HEK293 (cell line): Measurements from ENCODE around the gene SMAD7.
A peak's percentile ranks its signal among the peaks of the same experiment; 100 is the strongest.

Experiments used
- CTCF ChIA-PET: fragments of 350-600 bp; formaldehyde crosslinking; extraction: SDS; loops from one replicate; lab custom pipeline; 2021; ENCODE audit warnings: antibody characterized with exemption; lab: Yijun Ruan, JAX
- POLR2A ChIA-PET: fragments of 300-600 bp; formaldehyde crosslinking; extraction: SDS; loops from one replicate; lab custom pipeline; 2020; ENCODE audit warnings: antibody characterized with exemption, inconsistent platforms; lab: Yijun Ruan, JAX
- H3K27ac ChIP-seq: fragments of 200-500 bp; sonication (Bioruptor generic); 2 replicates; pipeline ENCODE4 v1.5.1; 2014; ENCODE audit warnings: low read depth, low read length, control low read depth, inconsistent platforms; ENCODE audit errors: extremely low read depth
- H3K36me3 ChIP-seq, 2 experiments: fragments of 200-500 bp in 1 of 2; sonication (Bioruptor generic) in 1 of 2; 1 replicate in 1 of 2; 2 replicates in 1 of 2; pipeline ENCODE4 v1.5.1; 2014 to 2017; ENCODE audit warnings: inconsistent platforms in 2 of 2, low read length in 2 of 2; ENCODE audit not compliant: control insufficient read depth in 2 of 2, insufficient read depth in 1 of 2
- H3K4me1 ChIP-seq: fragments of 200-500 bp; sonication (Bioruptor generic); 2 replicates; pipeline ENCODE4 v1.5.1; 2014; ENCODE audit warnings: mild to moderate bottlenecking, low read length, inconsistent platforms; ENCODE audit not compliant: control insufficient read depth, insufficient read depth
- H3K4me3 ChIP-seq: 2 replicates; pipeline ENCODE4 v1.5.1; 2011; ENCODE audit warnings: low read depth, mild to moderate bottlenecking, control low read depth, low read length, moderate library complexity
- H3K9me3 ChIP-seq: fragments of 200-500 bp; sonication (Bioruptor generic); 2 replicates; pipeline ENCODE4 v1.5.1; 2014; ENCODE audit warnings: low read depth, low read length, inconsistent platforms; ENCODE audit not compliant: control insufficient read depth, insufficient read depth
- CTCF ChIP-seq: fragments of 450-650 bp; formaldehyde crosslinking; IDR thresholded peaks from 2 replicates; pipeline ENCODE4 v1.5.1; 2016; ENCODE audit warnings: missing biosample characterization, missing genetic modification characterization
- EGR2 ChIP-seq: fragments of 450-650 bp; formaldehyde crosslinking; IDR thresholded peaks from 2 replicates; pipeline ENCODE4 v1.5.1; 2016; ENCODE audit warnings: low read depth, missing biosample characterization, missing genetic modification characterization
- FEZF1 ChIP-seq: fragments of 450-650 bp; formaldehyde crosslinking; IDR thresholded peaks from 2 replicates; pipeline ENCODE4 v1.5.1; 2016; ENCODE audit warnings: missing biosample characterization, missing genetic modification characterization
- KLF16 ChIP-seq: fragments of 450-650 bp; formaldehyde crosslinking; IDR thresholded peaks from 2 replicates; pipeline ENCODE4 v1.5.1; 2017; ENCODE audit warnings: missing biosample characterization, missing genetic modification characterization
- KLF17 ChIP-seq: fragments of 450-650 bp; formaldehyde crosslinking; IDR thresholded peaks from 2 replicates; pipeline ENCODE4 v1.5.1; 2016; ENCODE audit warnings: missing biosample characterization, missing genetic modification characterization
- KLF9 ChIP-seq: fragments of 450-650 bp; formaldehyde crosslinking; IDR thresholded peaks from 2 replicates; pipeline ENCODE4 v1.5.1; 2016; ENCODE audit warnings: missing biosample characterization, missing genetic modification characterization, low read depth
- SP2 ChIP-seq: fragments of 450-650 bp; formaldehyde crosslinking; IDR thresholded peaks from 2 replicates; pipeline ENCODE4 v1.5.1; 2016; ENCODE audit warnings: missing biosample characterization, missing genetic modification characterization
- SP7 ChIP-seq: fragments of 450-650 bp; formaldehyde crosslinking; IDR thresholded peaks from 2 replicates; pipeline ENCODE4 v1.5.1; 2016; ENCODE audit warnings: missing biosample characterization, missing genetic modification characterization
- ZEB2 ChIP-seq: fragments of 450-650 bp; formaldehyde crosslinking; IDR thresholded peaks from 2 replicates; pipeline ENCODE4 v1.5.1; 2016; ENCODE audit warnings: missing biosample characterization, missing genetic modification characterization
- ZFHX2 ChIP-seq: fragments of 450-650 bp; formaldehyde crosslinking; conservative IDR thresholded peaks from 2 replicates; pipeline ENCODE4 v1.5.1; 2016; ENCODE audit warnings: missing biosample characterization, missing genetic modification characterization
- ZIC2 ChIP-seq: fragments of 450-650 bp; formaldehyde crosslinking; IDR thresholded peaks from 2 replicates; pipeline ENCODE4 v1.5.1; 2016; ENCODE audit warnings: missing biosample characterization, missing genetic modification characterization
- ZNF23 ChIP-seq: fragments of 450-650 bp; formaldehyde crosslinking; IDR thresholded peaks from 2 replicates; pipeline ENCODE4 v1.5.1; 2016; ENCODE audit warnings: missing biosample characterization, missing genetic modification characterization, borderline replicate concordance
- ZNF366 ChIP-seq: fragments of 450-650 bp; formaldehyde crosslinking; conservative IDR thresholded peaks from 2 replicates; pipeline ENCODE4 v1.5.1; 2016; ENCODE audit warnings: missing biosample characterization, missing genetic modification characterization
- ZNF394 ChIP-seq: fragments of 450-650 bp; formaldehyde crosslinking; IDR thresholded peaks from 2 replicates; pipeline ENCODE4 v1.5.1; 2016; ENCODE audit warnings: missing biosample characterization, missing genetic modification characterization, mild to moderate bottlenecking, moderate library complexity, borderline replicate concordance
- ZNF426 ChIP-seq: fragments of 450-650 bp; formaldehyde crosslinking; IDR thresholded peaks from 2 replicates; pipeline ENCODE4 v1.5.1; 2017; ENCODE audit warnings: missing biosample characterization, missing genetic modification characterization, mild to moderate bottlenecking, inconsistent platforms, moderate library complexity
- ZNF549 ChIP-seq: fragments of 450-650 bp; IDR thresholded peaks from 2 replicates; pipeline ENCODE4 v1.5.1; 2018; ENCODE audit warnings: missing biosample characterization, missing genetic modification characterization, mild to moderate bottlenecking, inconsistent platforms, moderate library complexity
- ZNF629 ChIP-seq: fragments of 450-650 bp; formaldehyde crosslinking; IDR thresholded peaks from 2 replicates; pipeline ENCODE4 v1.5.1; 2017; ENCODE audit warnings: missing biosample characterization, missing genetic modification characterization
- ZSCAN16 ChIP-seq: fragments of 450-650 bp; formaldehyde crosslinking; IDR thresholded peaks from 2 replicates; pipeline ENCODE4 v1.5.1; 2016; ENCODE audit warnings: missing biosample characterization, missing genetic modification characterization
- ZSCAN30 ChIP-seq: fragments of 450-650 bp; IDR thresholded peaks from 2 replicates; pipeline ENCODE4 v1.5.1; 2018; ENCODE audit warnings: missing biosample characterization, mild to moderate bottlenecking, missing genetic modification characterization, moderate library complexity
- TF ChIP-seq, protein P1 (sequence below): fragments of 450-650 bp; formaldehyde crosslinking; IDR thresholded peaks from 2 replicates; pipeline ENCODE4 v1.5.1; 2016; ENCODE audit warnings: missing biosample characterization, missing genetic modification characterization
- TF ChIP-seq, protein P2 (sequence below): fragments of 450-650 bp; formaldehyde crosslinking; IDR thresholded peaks from 2 replicates; pipeline ENCODE4 v1.5.1; 2017; ENCODE audit warnings: missing biosample characterization, missing genetic modification characterization

SMAD7 gene

GRCh38 chr18:48991676-48992075, 40.9 kb upstream of the SMAD7 start:
- ChIA-PET POLR2A (interaction anchor here (1.2 to 2.1 kb wide), 2 partner anchors 16 to 40 kb away, joined by 4 to 8 read pairs; no protein-coding TSS in a partner anchor), CTCF (interaction anchor here (0.6 kb wide), 2 partner anchors 17 to 51 kb away, joined by 3 read pairs; no protein-coding TSS in a partner anchor)
- Histone ChIP-seq H3K4me1 (peaks cover 24% of the 10 kb centered on the region), H3K9me3 (no peaks in the 10 kb centered on the region), H3K36me3 (no peaks in the 10 kb centered on the region), H3K27ac (peak overlapping the region; percentile 31; the same call in 1 of the 2 replicates), H3K4me3 (no peak overlapping the region)
- TF ChIP-seq KLF16 (tag by site-specific recombination) (no peak), ZNF23 (tag by site-specific recombination) (no peak), ZNF394 (tag by site-specific recombination) (no peak), ZIC2 (tag by site-specific recombination) (0 out of 2 replicates have a peak, but pooled peaks have one; percentile 6)

- H3K36me3 ChIP-seq, result no peaks in the 10 kb centered on the region
- H3K4me3 ChIP-seq, result no peak overlapping the region
- ChIA-PET POLR2A (interaction anchor here (1.2 to 2.1 kb wide), 3 partner anchors 16 to 39 kb away, joined by 3 to 8 read pairs (median 4); no protein-coding TSS in a partner anchor), CTCF (interaction anchor here (0.6 kb wide), 3 partner anchors 17 to 51 kb away, joined by 3 read pairs; no protein-coding TSS in a partner anchor)
- peaks cover 23% of the 10 kb centered on the region for H3K4me1 ChIP-seq
- 0 out of 2 replicates have a peak, but pooled peaks have one; percentile 6 for TF ChIP-seq SP2 (tag by site-specific recombination)
- no peak for TF ChIP-seq CTCF
- H3K27ac ChIP-seq, result no peak overlapping the region; the same call in 1 of the 2 replicates
- no peaks in the 10 kb centered on the region for H3K9me3 ChIP-seq
Measured at GRCh38 chr18:48991319-48991660, 40.5 kb upstream of the SMAD7 start.

GRCh38 chr18:48990481-48991318, 39.9 kb upstream of the SMAD7 start:
- no peak overlapping the region for H3K4me3 ChIP-seq
- CTCF ChIA-PET, result interaction anchor here (0.6 kb wide), 3 partner anchors 16 to 52 kb away, joined by 3 read pairs; no protein-coding TSS in a partner anchor
- peaks cover 20% of the 10 kb centered on the region for H3K4me1 ChIP-seq
- no peaks in the 10 kb centered on the region for H3K36me3 ChIP-seq
- H3K9me3 ChIP-seq, result no peaks in the 10 kb centered on the region
- POLR2A ChIA-PET, result interaction anchor here (1.3 to 2.1 kb wide), 2 partner anchors 36 to 39 kb away, joined by 3 to 8 read pairs; no protein-coding TSS in a partner anchor
- peak overlapping the region; percentile 24; the same call in 1 of the 2 replicates for H3K27ac ChIP-seq
- TF ChIP-seq, protein P1, sequence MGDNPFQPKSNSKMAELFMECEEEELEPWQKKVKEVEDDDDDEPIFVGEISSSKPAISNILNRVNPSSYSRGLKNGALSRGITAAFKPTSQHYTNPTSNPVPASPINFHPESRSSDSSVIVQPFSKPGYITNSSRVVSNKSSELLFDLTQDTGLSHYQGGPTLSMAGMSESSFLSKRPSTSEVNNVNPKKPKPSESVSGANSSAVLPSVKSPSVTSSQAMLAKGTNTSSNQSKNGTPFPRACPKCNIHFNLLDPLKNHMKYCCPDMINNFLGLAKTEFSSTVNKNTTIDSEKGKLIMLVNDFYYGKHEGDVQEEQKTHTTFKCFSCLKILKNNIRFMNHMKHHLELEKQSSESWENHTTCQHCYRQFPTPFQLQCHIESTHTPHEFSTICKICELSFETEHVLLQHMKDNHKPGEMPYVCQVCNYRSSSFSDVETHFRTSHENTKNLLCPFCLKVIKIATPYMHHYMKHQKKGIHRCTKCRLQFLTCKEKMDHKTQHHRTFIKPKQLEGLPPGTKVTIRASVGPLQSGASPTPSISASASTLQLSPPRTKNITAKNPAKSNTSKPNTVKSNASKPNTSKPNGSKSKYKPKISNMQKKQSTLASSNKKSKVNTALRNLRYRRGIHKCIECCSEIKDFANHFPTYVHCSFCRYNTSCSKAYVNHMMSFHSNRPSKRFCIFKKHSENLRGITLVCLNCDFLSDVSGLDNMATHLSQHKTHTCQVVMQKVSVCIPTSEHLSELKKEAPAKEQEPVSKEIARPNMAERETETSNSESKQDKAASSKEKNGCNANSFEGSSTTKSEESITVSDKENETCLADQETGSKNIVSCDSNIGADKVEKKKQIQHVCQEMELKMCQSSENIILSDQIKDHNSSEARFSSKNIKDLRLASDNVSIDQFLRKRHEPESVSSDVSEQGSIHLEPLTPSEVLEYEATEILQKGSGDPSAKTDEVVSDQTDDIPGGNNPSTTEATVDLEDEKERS, result no peak
- TF ChIP-seq ZNF549 (tag by site-specific recombination) (no peak), KLF9 (peak; percentile 21; the same call in 1 of the 2 replicates), ZSCAN16 (no peak), ZNF629 (0 out of 2 replicates have a peak, but pooled peaks have one; percentile 17), SP7 (tag by site-specific recombination) (peak; percentile 39; the same call in 1 of the 2 replicates), EGR2 (tag by site-specific recombination) (peak; percentile 47; the same call in 1 of the 2 replicates), ZNF366 (tag by site-specific recombination) (no peak), FEZF1 (tag by site-specific recombination) (no peak), ZEB2 (tag by site-specific recombination) (0 out of 2 replicates have a peak, but pooled peaks have one; percentile 21), ZFHX2 (tag by site-specific recombination) (peak; percentile 85), ZNF426 (no peak), KLF17 (peak; percentile 43), ZSCAN30 (tag by site-specific recombination) (no peak)
- TF ChIP-seq, protein P2, sequence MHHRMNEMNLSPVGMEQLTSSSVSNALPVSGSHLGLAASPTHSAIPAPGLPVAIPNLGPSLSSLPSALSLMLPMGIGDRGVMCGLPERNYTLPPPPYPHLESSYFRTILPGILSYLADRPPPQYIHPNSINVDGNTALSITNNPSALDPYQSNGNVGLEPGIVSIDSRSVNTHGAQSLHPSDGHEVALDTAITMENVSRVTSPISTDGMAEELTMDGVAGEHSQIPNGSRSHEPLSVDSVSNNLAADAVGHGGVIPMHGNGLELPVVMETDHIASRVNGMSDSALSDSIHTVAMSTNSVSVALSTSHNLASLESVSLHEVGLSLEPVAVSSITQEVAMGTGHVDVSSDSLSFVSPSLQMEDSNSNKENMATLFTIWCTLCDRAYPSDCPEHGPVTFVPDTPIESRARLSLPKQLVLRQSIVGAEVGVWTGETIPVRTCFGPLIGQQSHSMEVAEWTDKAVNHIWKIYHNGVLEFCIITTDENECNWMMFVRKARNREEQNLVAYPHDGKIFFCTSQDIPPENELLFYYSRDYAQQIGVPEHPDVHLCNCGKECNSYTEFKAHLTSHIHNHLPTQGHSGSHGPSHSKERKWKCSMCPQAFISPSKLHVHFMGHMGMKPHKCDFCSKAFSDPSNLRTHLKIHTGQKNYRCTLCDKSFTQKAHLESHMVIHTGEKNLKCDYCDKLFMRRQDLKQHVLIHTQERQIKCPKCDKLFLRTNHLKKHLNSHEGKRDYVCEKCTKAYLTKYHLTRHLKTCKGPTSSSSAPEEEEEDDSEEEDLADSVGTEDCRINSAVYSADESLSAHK (tag by site-specific recombination), result no peak
